HUES64 (cell line): ENCODE measurements around the gene TVP23C.

ENCODE experiments used
- H3K27ac ChIP-seq: 2 replicates; pipeline ENCODE4 v1.7.0; 2013; ENCODE audit warnings: low read depth, low read length, inconsistent platforms
- H3K27me3 ChIP-seq: 2 replicates; pipeline ENCODE4 v1.6.1; 2013; ENCODE audit warnings: mild to moderate bottlenecking, low read length; ENCODE audit not compliant: insufficient read depth
- H3K36me3 ChIP-seq: 2 replicates; pipeline ENCODE4 v1.6.1; 2013; ENCODE audit warnings: mild to moderate bottlenecking, low read length; ENCODE audit not compliant: insufficient read depth
- H3K4me1 ChIP-seq: 2 replicates; pipeline ENCODE4 v1.6.1; 2013; ENCODE audit warnings: mild to moderate bottlenecking, low read length, moderate library complexity; ENCODE audit not compliant: insufficient read depth
- H3K4me3 ChIP-seq: 2 replicates; pipeline ENCODE4 v1.5.1; 2013; ENCODE audit warnings: mild to moderate bottlenecking, low read length, moderate library complexity
- H3K9ac ChIP-seq: 2 replicates; pipeline ENCODE4 v1.6.1; 2013; ENCODE audit warnings: mild to moderate bottlenecking, low read depth, low read length
- H3K9me3 ChIP-seq: 2 replicates; pipeline ENCODE4 v1.6.1; 2013; ENCODE audit warnings: low read depth, low read length; ENCODE audit not compliant: insufficient read depth
- WGBS: fragments of 150-250, 120-280 bp; methylation state at CpG from one replicate; pipeline ENCODE4 v1.1.7; 2013; ENCODE audit warnings: missing lambda C conversion rate; 5-methylcytosine and 5-hydroxymethylcytosine counted together

TVP23C gene

DNA sequence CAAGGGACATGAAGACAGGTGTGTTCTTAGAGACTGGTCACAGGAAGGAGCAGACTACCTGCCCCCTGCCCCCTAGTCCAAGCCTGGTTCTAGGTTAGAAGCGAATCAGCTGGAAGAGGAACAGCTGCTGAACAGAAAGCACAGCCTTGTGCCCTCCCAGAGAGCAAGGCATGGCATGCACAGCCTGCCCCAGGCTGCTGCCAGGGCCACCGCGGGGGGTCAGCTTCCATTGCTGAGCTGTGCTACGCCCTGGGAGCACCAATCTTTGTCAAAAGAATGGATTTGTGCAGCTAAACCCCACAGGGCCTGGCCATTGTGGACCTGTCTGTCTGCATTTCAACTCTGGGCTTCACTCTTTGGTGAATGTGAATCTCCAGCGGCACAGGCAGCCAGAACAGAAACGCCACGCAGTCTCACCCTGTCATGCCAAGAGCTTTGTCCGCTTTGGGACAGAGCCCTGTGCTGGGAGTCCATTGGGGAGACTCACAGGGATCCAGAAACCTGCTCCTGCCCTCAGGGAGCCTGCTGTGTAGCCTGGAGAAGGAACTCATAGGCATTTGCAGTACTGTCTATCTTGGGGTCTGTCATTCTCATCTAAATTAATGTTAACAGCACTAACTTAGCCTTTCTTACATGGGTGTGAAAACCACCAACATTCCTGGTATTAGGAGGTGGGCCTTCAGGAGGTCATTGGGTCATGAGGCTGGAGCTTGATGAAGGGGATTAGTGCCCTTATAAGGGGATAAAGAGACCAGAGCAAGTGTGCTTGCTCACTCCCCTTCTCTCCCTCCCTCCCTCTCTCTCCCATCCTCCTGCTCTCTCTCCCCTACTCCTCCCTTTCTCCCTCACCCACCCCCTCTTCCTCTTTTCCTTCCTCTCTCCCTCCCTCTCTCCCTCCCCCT lies 70.2 kb downstream of the TVP23C start:
- Histone ChIP-seq H3K27ac (peak overlapping the region; percentile 67), H3K9ac (no peak overlapping the region), H3K4me3 (no peak overlapping the region), H3K36me3 (peaks cover 17% of the 10 kb centered on the region), H3K9me3 (no peaks in the 10 kb centered on the region), H3K27me3 (no peaks in the 10 kb centered on the region), H3K4me1 (peaks cover 18% of the 10 kb centered on the region; the same call in 1 of the 2 replicates)
- WGBS, result 91% methylated on average over 8 of the region's 8 CpGs

GRCh38 chr17:15492186-15492585 lies 71.1 kb downstream of the TVP23C start:
- Histone ChIP-seq H3K27me3 (no peaks in the 10 kb centered on the region), H3K9me3 (no peaks in the 10 kb centered on the region), H3K4me1 (peaks cover 18% of the 10 kb centered on the region; the same call in 1 of the 2 replicates), H3K27ac (no peak overlapping the region), H3K36me3 (peaks cover 21% of the 10 kb centered on the region; the same call in 1 of the 2 replicates), H3K4me3 (no peak overlapping the region), H3K9ac (no peak overlapping the region)
- WGBS, result 96% methylated on average over 3 of the region's 4 CpGs

DNA sequence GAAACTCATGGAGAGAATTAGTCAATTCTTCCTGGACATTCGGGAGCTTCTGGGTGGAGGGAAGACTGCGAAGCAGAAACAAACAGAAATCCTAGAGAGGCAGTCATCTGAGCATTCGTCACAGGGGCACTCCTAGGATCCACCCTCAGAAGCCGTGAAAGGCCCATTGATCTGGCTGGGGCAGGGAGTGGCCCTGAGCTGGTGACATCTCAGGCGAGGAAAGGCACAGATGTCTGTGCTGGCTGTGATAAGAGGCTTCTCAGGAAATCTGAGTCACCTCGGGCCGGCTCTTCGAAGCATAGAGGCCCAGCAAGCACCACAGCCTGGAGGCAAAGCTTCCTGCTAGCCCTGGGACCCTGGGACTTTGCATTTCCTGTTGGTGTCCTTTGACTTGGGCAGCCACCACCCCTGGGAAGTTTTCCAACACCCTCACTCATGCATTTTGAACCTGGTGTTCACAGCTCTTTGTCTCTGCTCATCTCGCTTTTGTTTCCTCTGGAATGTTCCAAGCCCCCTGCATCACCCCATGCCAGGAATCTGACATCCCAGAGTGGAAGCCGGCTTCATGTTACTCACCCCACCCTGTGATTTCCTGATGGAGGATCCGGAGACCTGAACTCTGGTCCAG lies 72.5 kb downstream of the TVP23C start:
- WGBS, result 30% methylated on average over 11 of the region's 11 CpGs
- peaks cover 16% of the 10 kb centered on the region; the same call in 1 of the 2 replicates for H3K36me3 ChIP-seq
- H3K9ac ChIP-seq, result peak overlapping the region; percentile 31; the same call in 1 of the 2 replicates
- no peaks in the 10 kb centered on the region for H3K27me3 ChIP-seq
- peak overlapping the region; percentile 88 for H3K27ac ChIP-seq
- H3K4me1 ChIP-seq, result peaks cover 18% of the 10 kb centered on the region; the same call in 1 of the 2 replicates
- no peaks in the 10 kb centered on the region for H3K9me3 ChIP-seq
- H3K4me3 ChIP-seq, result no peak overlapping the region

DNA sequence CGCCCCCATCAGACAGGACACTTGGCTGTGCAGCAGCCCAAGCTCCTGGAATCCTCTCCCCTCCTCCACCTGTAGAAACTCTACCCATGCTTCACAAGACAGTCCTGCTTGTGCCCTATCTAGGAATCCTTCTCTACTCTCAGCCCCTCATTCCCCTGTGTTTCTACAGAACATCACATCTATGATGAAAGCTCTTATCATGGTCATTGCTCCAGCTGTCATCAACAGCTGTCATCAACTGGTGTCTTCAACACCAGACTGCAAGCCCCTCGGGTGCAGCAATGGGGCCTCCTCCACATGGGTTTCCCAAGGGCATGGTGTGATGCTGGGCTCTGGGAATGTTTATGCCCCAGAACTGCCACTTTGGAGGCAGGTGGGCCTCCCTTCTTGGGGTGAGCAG lies 74.7 kb downstream of the TVP23C start:
- 97% methylated on average over 2 of the region's 2 CpGs for WGBS
- no peaks in the 10 kb centered on the region for H3K27me3 ChIP-seq
- H3K36me3 ChIP-seq, result peaks cover 16% of the 10 kb centered on the region
- H3K9me3 ChIP-seq, result no peaks in the 10 kb centered on the region
- H3K9ac ChIP-seq, result no peak overlapping the region
- H3K4me3 ChIP-seq, result no peak overlapping the region
- H3K27ac ChIP-seq, result no peak overlapping the region
- H3K4me1 ChIP-seq, result peaks cover 33% of the 10 kb centered on the region

GRCh38 chr17:15485045-15485444 lies 78.2 kb downstream of the TVP23C start:
- H3K9ac ChIP-seq, result no peak overlapping the region
- no peaks in the 10 kb centered on the region for H3K27me3 ChIP-seq
- H3K36me3 ChIP-seq, result peaks cover 22% of the 10 kb centered on the region
- WGBS, result 67% methylated on average over 4 of the region's 4 CpGs
- no peak overlapping the region for H3K4me3 ChIP-seq
- H3K27ac ChIP-seq, result no peak overlapping the region
- H3K9me3 ChIP-seq, result no peaks in the 10 kb centered on the region
- peaks cover 14% of the 10 kb centered on the region for H3K4me1 ChIP-seq

DNA sequence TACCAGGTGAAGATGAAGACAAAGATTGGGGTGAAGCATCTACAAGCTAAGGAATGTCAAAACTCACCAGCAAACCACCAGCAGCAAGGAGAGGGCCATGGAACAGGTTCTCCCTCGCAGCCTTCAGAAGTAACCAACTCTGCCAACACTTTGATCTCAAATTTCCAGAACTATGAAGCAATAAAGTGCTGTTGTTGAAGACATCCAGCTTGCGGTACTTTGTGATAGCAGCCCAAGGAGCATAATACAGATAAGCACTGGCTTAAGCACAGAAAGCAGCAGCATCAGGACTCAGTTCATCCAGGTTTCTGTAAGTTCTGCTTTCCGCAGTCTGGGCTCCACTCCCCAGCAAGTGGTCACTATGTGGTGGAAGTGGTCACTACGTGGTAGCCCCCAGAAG lies 79.9 kb downstream of the TVP23C start:
- Histone ChIP-seq H3K9ac (no peak overlapping the region), H3K27ac (no peak overlapping the region), H3K36me3 (peaks cover 22% of the 10 kb centered on the region), H3K4me1 (peaks cover 14% of the 10 kb centered on the region), H3K27me3 (no peaks in the 10 kb centered on the region), H3K9me3 (no peaks in the 10 kb centered on the region), H3K4me3 (no peak overlapping the region)
- 48% methylated on average over 4 of the region's 4 CpGs for WGBS

- Histone ChIP-seq H3K4me1 (peaks cover 14% of the 10 kb centered on the region), H3K4me3 (no peak overlapping the region), H3K27me3 (no peaks in the 10 kb centered on the region), H3K27ac (no peak overlapping the region), H3K36me3 (peaks cover 18% of the 10 kb centered on the region), H3K9me3 (no peaks in the 10 kb centered on the region), H3K9ac (no peak overlapping the region)
- 77% methylated on average over 6 of the region's 6 CpGs for WGBS
Measured at GRCh38 chr17:15482476-15482875, 80.8 kb downstream of the TVP23C start.

- H3K9ac ChIP-seq, result no peak overlapping the region
- WGBS, result 93% methylated on average over 6 of the region's 6 CpGs
Measured at GRCh38 chr17:15481481-15481880, 81.8 kb downstream of the TVP23C start.

GRCh38 chr17:15480204-15480603 lies 83.1 kb downstream of the TVP23C start:
- H3K27me3 ChIP-seq, result no peaks in the 10 kb centered on the region

More at GRCh38 chr17:15481481-15481880, 81.8 kb downstream of the TVP23C start:
- H3K4me1 ChIP-seq, result peaks cover 14% of the 10 kb centered on the region
- H3K27me3 ChIP-seq, result no peaks in the 10 kb centered on the region
- H3K9me3 ChIP-seq, result no peaks in the 10 kb centered on the region
- peaks cover 13% of the 10 kb centered on the region for H3K36me3 ChIP-seq
- no peak overlapping the region for H3K27ac ChIP-seq
- H3K4me3 ChIP-seq, result no peak overlapping the region

GRCh38 chr17:15479703-15480102 lies 83.6 kb downstream of the TVP23C start:
- Histone ChIP-seq H3K4me3 (no peak overlapping the region), H3K9me3 (no peaks in the 10 kb centered on the region), H3K27me3 (no peaks in the 10 kb centered on the region), H3K36me3 (peaks cover 18% of the 10 kb centered on the region), H3K4me1 (peaks cover 6% of the 10 kb centered on the region), H3K27ac (no peak overlapping the region), H3K9ac (no peak overlapping the region)

More at GRCh38 chr17:15480204-15480603, 83.1 kb downstream of the TVP23C start:
- 95% methylated on average over 6 of the region's 6 CpGs for WGBS
- Histone ChIP-seq H3K27ac (no peak overlapping the region), H3K4me1 (peaks cover 11% of the 10 kb centered on the region), H3K4me3 (no peak overlapping the region), H3K9me3 (no peaks in the 10 kb centered on the region), H3K36me3 (peaks cover 18% of the 10 kb centered on the region), H3K9ac (no peak overlapping the region)

GRCh38 chr17:15478845-15479244 lies 84.4 kb downstream of the TVP23C start:
- peaks cover 17% of the 10 kb centered on the region for H3K36me3 ChIP-seq
- no peak overlapping the region for H3K4me3 ChIP-seq
- H3K9ac ChIP-seq, result no peak overlapping the region
- 95% methylated on average over 5 of the region's 5 CpGs for WGBS
- no peaks in the 10 kb centered on the region for H3K4me1 ChIP-seq
- H3K27me3 ChIP-seq, result no peaks in the 10 kb centered on the region
- no peak overlapping the region for H3K27ac ChIP-seq
- no peaks in the 10 kb centered on the region for H3K9me3 ChIP-seq
